ENCODE results near the gene RIOK1. TPM values are rescaled to one million over a fixed set of nuclear protein-coding genes. Genes with fewer than 3 reads are reported as not detected.

Gene RIOK1
- total RNA-seq, 4 donors from 2014 or later = 11.3 to 17.5 (median 15.8) TPM

GRCh38 chr6:7419065-7419464 lies 29.5 kb downstream of the RIOK1 start:
- WGBS, 2 donors = 30 to 35% methylated on average over 1 of the region's 1 CpG
- DNase-seq = no peak

GRCh38 chr6:7421066-7421465 lies 31.5 kb downstream of the RIOK1 start:
- WGBS, 2 donors = 94 to 96% methylated on average over 3 of the region's 3 CpGs
- Histone ChIP-seq H3K27me3 (no peaks in the 10 kb centered on the region), H3K9me3 (no peaks in the 10 kb centered on the region), H3K27ac (no peak overlapping the region), H3K36me3 (peaks cover 17 to 22% of the 10 kb centered on the region in 2 donors), H3K4me1 (no peaks in the 10 kb centered on the region), H3K4me3 (replicated peaks in 1 of 3) (no peak overlapping the region)
- intact Hi-C loops (cut with DNase I) = loop anchor here (10.0 kb wide), 2 partner anchors 164 to 194 kb away; no protein-coding TSS in a partner anchor
- TF ChIP-seq POLR2A (IDR thresholded peaks at IDR 0.05) (no peak), CTCF (IDR thresholded peaks at IDR 0.05) (no peak)
- DNase-seq = no peak

More at GRCh38 chr6:7419065-7419464, 29.5 kb downstream of the RIOK1 start:
- intact Hi-C loops (cut with DNase I) = no loop called here
- no peak for TF ChIP-seq POLR2A (IDR thresholded peaks at IDR 0.05)
- no peak for TF ChIP-seq CTCF (IDR thresholded peaks at IDR 0.05)
- Histone ChIP-seq H3K27me3 (no peaks in the 10 kb centered on the region), H3K9me3 (no peaks in the 10 kb centered on the region), H3K36me3 (peaks cover 36 to 40% of the 10 kb centered on the region in 2 donors), H3K4me1 (no peaks in the 10 kb centered on the region), H3K27ac (no peak overlapping the region), H3K4me3 (replicated peaks in 1 of 3) (no peak overlapping the region)

- DNase-seq = no peak
- Histone ChIP-seq H3K4me1 (no peaks in the 10 kb centered on the region), H3K27me3 (no peaks in the 10 kb centered on the region), H3K9me3 (no peaks in the 10 kb centered on the region), H3K27ac (no peak overlapping the region), H3K36me3 (no peaks in the 10 kb centered on the region), H3K4me3 (replicated peaks in 1 of 3) (no peak overlapping the region)
- 85 to 95% methylated on average over 5 of the region's 5 CpGs for WGBS, 2 donors
- TF ChIP-seq POLR2A (IDR thresholded peaks at IDR 0.05) (no peak), CTCF (IDR thresholded peaks at IDR 0.05) (no peak)
- intact Hi-C loops (cut with DNase I) = loop anchor here (10.0 kb wide), 2 partner anchors 161 to 191 kb away; no protein-coding TSS in a partner anchor
Observed at GRCh38 chr6:7424058-7424457, 34.5 kb downstream of the RIOK1 start.

GRCh38 chr6:7424967-7425807 lies 35.6 kb downstream of the RIOK1 start:
- Histone ChIP-seq H3K4me1 (no peaks in the 10 kb centered on the region), H3K27ac (no peak overlapping the region), H3K4me3 (replicated peaks in 1 of 3) (no peak overlapping the region), H3K9me3 (no peaks in the 10 kb centered on the region), H3K27me3 (no peaks in the 10 kb centered on the region), H3K36me3 (no peaks in the 10 kb centered on the region)
- intact Hi-C loops (cut with DNase I) = loop anchor here (10.0 kb wide), 2 partner anchors 160 to 190 kb away; no protein-coding TSS in a partner anchor
- WGBS, 2 donors = 83 to 86% methylated on average over 24 to 25 of the region's 25 CpGs
- DNase-seq = peak; percentile 43 to 50
- TF ChIP-seq CTCF (IDR thresholded peaks at IDR 0.05) (peak in 5 of 6 experiments; percentile 28 to 81 (median 63)), POLR2A (IDR thresholded peaks at IDR 0.05) (no peak)

- 92 to 97% methylated on average over 10 to 17 of the region's 39 CpGs for WGBS, 2 donors
- intact Hi-C loops (cut with DNase I) = loop anchor here (10.0 kb wide), 2 partner anchors 159 to 189 kb away; no protein-coding TSS in a partner anchor
- no peaks in the 10 kb centered on the region for H3K36me3 ChIP-seq
Observed at GRCh38 chr6:7425808-7426190, 36.2 kb downstream of the RIOK1 start.

More at GRCh38 chr6:7425808-7426190, 36.2 kb downstream of the RIOK1 start:
- Histone ChIP-seq H3K4me1 (no peaks in the 10 kb centered on the region), H3K27me3 (no peaks in the 10 kb centered on the region), H3K27ac (no peak overlapping the region), H3K4me3 (replicated peaks in 1 of 3) (no peak overlapping the region), H3K9me3 (no peaks in the 10 kb centered on the region)
- TF ChIP-seq POLR2A (IDR thresholded peaks at IDR 0.05) = no peak
- DNase-seq = no peak
